Uterus (tissue), 2 donors: ENCODE measurements around the gene OR8B4.
"Not testable (repeated sequence)": the region's sequence is repeated elsewhere in the genome, so short reads cannot be mapped to it uniquely, and the experiment has no call there.

Experiments used
- CTCF ChIP-seq, 4 experiments: fragments of 200-600 bp in 2 of 4; fragments of 450-650 bp in 2 of 4; sonication (generic) in 2 of 4; IDR thresholded peaks; one replicate each; pipeline ENCODE4 v1.5.1; 2016 to 2019; ENCODE audit warnings: antibody characterized with exemption in 4 of 4, mild to moderate bottlenecking in 2 of 4, moderate library complexity in 1 of 4
- POLR2A ChIP-seq, 2 donors: fragments of 450-650 bp; IDR thresholded peaks; one replicate each; pipeline ENCODE4 v1.6.1; 2016; ENCODE audit warnings: antibody characterized with exemption in 2 of 2, mild to moderate bottlenecking in 1 of 2, moderate library complexity in 1 of 2

GRCh38 chr11:124382857-124383256 is 41.8 kb downstream of the OR8B4 start:
- TF ChIP-seq POLR2A, CTCF (IDR thresholded peaks at IDR 0.05): not testable (repeated sequence)
